Coronary artery (tissue), 2 donors: Measurements from ENCODE around the gene TMOD4.
"Not testable (repeated sequence)": the region's sequence is repeated elsewhere in the genome, so short reads cannot be mapped to it uniquely, and the experiment has no call there.

Experiments
- DNase-seq: peaks from one replicate; pipeline ENCODE4 v3.0.0-alpha.2; 2017; ENCODE audit warnings: low spot score
- H3K27ac ChIP-seq, 2 donors: fragments of 200-600 bp; sonication (generic); one replicate each; pipeline ENCODE4 v1.5.1; 2016 to 2019
- H3K4me3 ChIP-seq: fragments of 200-600 bp; sonication (generic); 2 replicates; pipeline ENCODE4 v1.5.1; 2016; ENCODE audit warnings: mild to moderate bottlenecking, moderate library complexity
- TF ChIP-seq, protein P1 (sequence below): fragments of 200-600 bp; sonication (generic); IDR thresholded peaks from one replicate; pipeline ENCODE4 v1.5.1; 2019; ENCODE audit warnings: antibody characterized with exemption

Gene TMOD4

DNA sequence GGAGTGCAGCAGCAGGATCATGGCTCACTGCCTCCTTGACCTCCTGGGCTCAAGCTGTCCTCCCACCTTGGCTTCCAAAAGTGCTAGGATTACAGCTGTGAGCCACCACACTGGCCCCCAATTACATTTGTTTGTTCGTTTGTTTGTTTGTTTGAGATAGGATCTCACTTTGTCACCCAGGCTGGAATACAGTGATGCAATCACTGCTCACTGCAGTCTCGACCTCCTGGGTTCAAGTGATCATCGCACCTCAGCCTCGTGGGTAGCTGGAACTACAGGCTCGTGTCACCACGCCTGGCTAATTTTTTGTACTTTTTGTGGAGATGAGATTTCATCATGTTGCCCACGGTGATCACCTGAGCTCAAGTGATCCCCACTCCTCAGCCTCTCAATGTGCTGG, 16.3 kb upstream of the TMOD4 start:
- no peak overlapping the region for H3K27ac ChIP-seq
- TF ChIP-seq, protein P1, sequence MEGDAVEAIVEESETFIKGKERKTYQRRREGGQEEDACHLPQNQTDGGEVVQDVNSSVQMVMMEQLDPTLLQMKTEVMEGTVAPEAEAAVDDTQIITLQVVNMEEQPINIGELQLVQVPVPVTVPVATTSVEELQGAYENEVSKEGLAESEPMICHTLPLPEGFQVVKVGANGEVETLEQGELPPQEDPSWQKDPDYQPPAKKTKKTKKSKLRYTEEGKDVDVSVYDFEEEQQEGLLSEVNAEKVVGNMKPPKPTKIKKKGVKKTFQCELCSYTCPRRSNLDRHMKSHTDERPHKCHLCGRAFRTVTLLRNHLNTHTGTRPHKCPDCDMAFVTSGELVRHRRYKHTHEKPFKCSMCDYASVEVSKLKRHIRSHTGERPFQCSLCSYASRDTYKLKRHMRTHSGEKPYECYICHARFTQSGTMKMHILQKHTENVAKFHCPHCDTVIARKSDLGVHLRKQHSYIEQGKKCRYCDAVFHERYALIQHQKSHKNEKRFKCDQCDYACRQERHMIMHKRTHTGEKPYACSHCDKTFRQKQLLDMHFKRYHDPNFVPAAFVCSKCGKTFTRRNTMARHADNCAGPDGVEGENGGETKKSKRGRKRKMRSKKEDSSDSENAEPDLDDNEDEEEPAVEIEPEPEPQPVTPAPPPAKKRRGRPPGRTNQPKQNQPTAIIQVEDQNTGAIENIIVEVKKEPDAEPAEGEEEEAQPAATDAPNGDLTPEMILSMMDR = no peak
- no peak for DNase-seq
- no peak overlapping the region for H3K4me3 ChIP-seq

DNA sequence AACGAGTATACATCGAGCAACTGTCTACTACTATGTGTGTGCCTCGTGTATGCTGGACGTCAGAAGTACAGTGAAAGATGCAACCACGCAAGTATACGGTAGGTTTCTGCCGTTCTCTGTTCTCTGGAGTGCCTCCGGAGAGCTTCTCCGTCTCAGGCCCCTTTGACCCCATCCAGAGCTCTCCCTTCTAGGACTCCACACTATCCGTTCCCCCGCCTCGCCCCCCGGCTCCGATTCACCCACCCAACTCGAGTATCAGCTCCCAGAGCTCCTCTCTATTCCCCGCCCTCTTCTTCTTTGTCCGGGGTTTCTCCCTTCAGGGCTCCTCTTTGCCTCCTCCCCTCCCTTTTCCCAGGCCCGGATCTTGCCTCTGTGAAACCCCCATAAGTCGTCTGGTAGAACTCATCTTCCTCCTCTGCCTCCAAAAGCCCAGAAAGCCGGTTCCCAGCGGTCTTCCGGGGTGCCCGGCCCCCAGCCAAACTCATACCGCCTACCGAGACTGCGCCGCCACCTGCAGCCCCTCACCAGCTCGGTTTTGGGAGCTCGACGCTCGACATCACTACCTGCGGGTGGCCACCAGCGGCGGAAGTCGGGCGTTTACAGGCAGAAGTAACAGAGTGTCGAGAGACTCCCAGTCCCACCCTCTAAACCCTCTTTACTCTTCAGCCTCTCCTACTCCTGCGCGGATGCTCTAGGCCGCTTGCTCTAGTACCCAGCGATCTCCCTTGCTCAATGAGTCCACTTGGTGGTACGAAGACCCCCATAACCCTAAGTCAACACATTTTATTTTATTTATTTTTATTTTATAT, 14.1 kb upstream of the TMOD4 start, which contains the start of gene VPS72:
TSS of gene VPS72 (minus strand) at position 561 of the 809 bp plus-strand sequence. CDS start at position 485, 76 bp downstream.
- TF ChIP-seq, protein P1 = no peak
- Histone ChIP-seq H3K4me3 (peak within 1 kb of the TSS; percentile 85), H3K27ac (peak within 1 kb of the TSS; percentile 75 to 82)

DNA sequence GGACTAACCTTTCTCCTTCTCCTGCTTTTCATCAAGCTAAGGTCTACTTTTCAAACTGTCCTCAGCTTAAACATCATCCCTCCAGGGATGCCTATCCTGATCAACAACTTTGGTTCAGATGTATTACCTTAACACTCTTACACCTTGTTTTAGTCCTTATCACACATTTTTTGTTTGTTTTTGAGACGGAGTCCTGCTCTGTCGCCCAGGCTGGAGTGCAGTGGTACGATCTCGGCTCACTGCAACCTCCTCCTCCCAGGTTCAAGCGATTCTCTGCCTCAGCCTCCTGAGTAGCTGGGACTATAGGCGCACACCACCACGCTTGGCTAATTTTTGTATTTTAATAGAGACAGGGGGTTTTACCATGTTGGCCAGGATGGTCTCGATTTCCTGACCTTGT, 12.9 kb upstream of the TMOD4 start:
- not testable (repeated sequence) for DNase-seq, H3K27ac ChIP-seq
- H3K4me3 ChIP-seq = peak overlapping the region; percentile 85

More for the DNA sequence above, 14.1 kb upstream of the TMOD4 start, which contains the start of gene VPS72:
- peak; percentile 88 for DNase-seq

DNA sequence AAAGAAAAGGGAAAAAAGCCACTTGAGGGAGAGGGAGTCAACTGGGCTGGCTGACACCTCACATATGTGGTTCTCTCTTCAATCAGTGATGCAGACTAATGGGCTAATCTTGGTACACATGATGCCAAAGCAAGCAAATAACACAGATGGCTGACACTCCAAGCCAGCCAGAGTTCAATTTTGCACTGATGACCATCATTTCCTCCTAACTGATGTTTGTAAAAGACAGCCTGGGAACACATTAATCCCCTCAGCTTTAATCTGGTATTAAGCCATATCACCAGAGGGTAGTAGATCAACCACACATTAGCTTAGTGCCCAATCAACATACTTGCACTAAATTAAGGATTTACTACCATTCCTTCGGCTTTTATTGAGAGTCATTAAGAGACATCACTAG, 11.4 kb upstream of the TMOD4 start:
- TF ChIP-seq, protein P1 = no peak
- DNase-seq = no peak
- H3K4me3 ChIP-seq = no peak overlapping the region
- H3K27ac ChIP-seq = no peak overlapping the region

DNA sequence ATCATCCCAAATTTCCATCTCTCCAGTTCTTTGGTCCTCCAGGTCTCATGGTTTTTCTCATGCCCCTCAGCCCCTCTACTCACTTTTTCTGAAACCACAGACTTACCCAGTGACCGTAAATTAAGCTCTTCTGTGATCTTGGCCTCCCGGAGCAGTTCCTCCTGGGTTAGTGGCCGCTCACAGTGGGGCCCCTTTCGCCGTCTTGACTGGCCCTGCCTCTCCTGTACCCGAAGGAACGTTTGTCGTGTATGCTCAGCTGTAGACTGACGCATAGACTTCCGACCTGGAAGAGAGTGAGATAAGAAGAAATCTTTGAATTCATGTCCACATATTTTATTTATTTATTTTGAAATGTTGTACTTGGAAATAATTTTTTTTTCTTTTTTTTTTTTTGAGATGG, 8.4 kb upstream of the TMOD4 start:
- TF ChIP-seq, protein P1 = no peak
- DNase-seq = no peak
- H3K27ac ChIP-seq = no peak overlapping the region
- no peak overlapping the region for H3K4me3 ChIP-seq

GRCh38 chr1:151176514-151177045, 799 bp upstream of the TMOD4 start:
- Histone ChIP-seq H3K27ac (no peak overlapping the region), H3K4me3 (no peak overlapping the region)
- TF ChIP-seq, protein P1 = no peak
- no peak for DNase-seq

- Histone ChIP-seq H3K4me3 (no peak overlapping the region), H3K27ac (no peak overlapping the region)
- TF ChIP-seq, protein P1 = no peak
- DNase-seq = no peak
These were observed 590 bp downstream of the TMOD4 start for GRCh38 chr1:151175041-151175741.
